NCI-H82 treated with DMSO at 0.1 percent for 48 hours (cell line): ENCODE results near the gene KCNA4.
"Not testable (repeated sequence)": the region's sequence is repeated elsewhere in the genome, so short reads cannot be mapped to it uniquely, and the experiment has no call there.

Experiments
- DNase-seq: peaks from one replicate; lab custom pipeline; 2025; ENCODE audit not compliant: unreplicated experiment; lab: John Stamatoyannopoulos, UW

KCNA4 gene

DNA sequence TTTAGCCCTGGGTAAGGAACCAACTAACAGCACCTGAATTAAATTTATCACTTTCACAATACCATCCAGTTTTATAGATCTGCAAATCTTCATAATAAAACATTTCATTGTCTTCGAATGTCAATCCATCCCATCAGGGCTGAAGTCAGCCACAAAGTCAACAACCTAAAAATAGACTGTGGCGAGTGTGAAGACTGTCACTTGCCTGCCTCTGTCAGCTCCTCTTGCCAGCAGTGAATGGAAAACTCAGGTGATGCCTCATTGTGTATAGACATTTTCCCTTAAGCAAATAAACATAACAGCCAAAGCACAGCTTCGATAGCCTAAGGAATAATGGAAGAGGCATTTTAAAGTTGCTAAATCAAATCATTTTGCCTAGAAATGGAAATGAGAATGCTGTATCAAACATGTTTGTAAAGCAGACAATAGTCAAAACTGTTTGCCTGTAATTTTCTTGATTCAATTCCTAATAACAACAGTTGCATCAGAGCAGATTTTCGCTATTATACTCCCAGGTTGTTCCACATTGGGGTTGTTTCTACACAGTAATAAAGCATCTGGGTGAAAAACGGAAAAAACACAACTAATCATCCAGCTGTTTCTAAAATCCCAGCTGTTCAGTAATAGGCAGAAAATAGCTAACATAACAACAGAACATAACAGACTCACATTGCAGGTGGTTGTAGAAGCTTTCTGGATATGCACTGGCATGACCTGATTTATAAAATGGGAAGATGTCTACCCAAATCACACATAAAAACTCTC is 15.7 kb downstream of the KCNA4 start:
- DNase-seq, result no peak

DNA sequence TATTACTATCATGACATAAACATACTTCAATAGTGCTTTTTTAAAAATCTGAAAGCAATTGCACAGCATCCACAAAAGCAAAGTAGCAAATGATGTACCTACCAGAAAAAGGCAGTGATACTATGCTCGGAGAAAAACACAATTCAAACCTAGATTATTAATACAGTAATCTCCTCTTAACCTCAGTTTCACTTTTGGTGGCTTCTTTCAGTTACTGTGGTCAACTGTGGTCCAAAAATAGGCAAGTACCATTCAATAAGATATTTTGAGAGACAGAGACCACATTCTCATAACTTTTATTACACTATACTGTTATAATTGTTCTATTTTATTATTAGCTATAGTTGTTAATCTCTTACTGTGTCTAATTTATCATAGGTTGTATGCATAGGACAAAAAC is 20.8 kb downstream of the KCNA4 start:
- DNase-seq, result no peak

DNA sequence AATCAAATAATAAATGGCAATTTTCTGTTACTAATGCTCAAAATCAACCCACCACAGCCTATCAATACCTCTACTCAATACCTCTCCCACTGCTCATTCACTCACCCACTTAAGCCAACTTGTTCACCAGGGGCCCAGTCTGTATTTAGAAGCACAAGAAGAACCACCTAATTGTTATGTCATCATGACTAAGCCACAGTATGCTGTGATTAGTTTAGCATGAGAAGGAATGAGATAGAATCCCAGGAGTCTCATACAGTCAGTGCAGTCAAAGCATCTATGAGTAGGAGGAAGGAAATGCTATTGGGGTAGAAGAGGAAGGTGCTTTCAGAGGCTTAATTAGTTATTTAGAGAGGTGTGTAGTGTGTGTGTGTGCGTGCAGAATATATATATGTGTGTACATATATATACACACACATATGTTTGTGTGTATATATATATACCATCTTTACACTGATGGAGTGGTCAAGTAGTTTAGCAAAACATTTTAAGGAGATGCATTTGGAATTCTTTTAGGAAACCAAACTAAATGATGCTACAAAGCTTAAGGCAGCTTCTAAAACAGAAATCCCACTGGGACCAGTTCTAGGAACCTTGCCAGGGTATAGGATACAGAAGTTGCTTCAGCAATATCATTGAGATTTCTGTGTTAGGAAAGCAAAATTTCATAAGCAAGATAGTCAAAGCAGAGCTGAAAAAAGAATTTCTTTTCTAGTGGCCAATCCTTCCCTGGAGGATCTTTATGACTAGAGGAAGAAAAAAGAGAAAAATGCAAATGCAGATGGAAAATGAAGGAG is 27.5 kb downstream of the KCNA4 start:
- DNase-seq, result no peak

DNA sequence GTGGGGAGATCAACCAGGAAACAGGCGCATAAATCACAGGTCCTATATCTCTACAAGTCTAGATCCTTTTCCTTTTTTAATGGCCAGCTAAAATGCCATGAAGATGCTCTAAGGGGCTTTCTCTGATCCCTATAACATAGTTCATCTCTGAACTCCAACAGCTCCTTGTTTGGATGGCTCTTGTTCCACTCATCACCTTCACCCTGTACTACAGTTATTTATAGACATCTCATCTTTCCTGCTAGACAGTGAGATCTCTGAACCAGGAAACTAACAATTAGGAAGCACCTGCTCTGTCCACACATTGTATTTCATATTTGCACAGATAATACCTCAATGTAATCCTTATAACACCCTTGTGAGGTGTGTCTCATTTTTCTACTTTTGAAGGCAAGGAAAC is 31.6 kb downstream of the KCNA4 start:
- DNase-seq, result no peak

DNA sequence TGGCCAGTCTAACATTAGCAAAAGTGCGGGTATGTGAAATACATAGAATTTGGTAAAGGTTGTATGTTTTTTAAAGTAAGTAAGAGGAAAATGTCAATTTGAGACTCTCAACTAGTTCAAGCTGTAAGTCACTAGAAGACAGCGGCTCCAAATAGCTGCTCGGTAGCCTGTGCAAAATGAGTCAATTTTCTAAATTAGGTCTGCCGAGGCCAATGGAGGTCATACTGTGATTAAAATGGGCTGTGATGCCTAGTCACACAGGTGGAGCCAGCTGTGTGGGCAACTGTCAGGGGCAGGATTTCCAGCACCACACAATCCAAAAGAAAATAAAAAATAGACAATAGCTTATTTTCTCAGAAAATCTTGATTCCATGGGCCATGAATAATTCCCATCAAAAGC is 32.3 kb downstream of the KCNA4 start:
- no peak for DNase-seq

DNA sequence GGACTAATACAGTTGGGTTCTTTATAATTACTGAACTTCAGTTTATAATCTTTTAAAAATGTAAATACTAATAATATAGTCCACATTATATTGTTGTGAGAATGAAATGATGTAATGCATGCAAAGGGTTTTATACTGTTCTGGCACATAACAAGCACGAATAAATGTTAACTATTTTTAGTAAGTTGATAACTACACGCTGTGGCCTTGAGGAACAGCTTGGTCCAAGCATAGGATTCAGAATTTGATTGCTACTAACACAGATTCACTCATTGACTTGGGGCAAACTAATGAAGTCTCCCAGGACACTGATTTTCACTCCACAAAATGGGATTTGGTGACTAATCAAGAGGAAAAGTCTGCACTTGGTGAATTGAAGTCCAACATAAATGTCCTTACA is 38.3 kb downstream of the KCNA4 start:
- no peak for DNase-seq

DNA sequence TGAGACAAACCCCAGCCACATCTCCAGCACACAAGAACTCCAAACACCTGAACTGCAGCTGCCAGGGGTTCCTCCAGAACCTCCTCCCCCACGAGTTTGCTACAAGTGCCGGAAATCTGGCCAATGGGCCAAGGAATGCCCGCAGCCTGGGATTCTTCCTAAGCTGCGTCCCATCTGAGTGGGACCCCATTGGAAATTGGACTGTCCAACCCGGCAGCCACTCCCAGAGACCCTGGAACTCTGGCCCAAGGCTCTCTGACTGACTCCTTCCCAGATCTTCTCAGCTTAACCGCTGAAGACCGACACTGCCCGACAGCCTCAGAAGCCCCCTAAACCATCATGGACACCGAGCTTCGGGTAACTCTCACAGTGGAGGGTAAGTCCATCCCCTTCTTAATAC is 41.2 kb downstream of the KCNA4 start:
- DNase-seq, result not testable (repeated sequence)

DNA sequence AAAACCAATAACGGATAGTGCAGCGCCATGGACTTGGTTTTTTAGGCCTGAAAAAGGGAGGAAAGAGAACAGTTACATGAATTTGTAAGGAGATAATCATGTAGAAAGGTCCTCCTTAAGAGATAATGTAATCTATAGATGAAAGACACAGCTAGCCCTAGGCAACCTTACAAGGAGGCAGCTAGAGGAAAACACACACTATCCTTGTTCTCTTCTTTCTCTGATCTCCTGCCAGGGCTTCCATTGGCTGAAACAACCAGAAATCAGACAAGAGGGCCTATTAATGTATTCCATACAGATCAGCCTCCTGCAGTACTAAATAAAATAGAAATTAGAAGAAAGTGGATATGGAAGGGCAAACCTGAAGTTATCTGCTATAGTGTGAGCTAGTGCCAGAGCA is 53.0 kb downstream of the KCNA4 start:
- DNase-seq, result no peak

DNA sequence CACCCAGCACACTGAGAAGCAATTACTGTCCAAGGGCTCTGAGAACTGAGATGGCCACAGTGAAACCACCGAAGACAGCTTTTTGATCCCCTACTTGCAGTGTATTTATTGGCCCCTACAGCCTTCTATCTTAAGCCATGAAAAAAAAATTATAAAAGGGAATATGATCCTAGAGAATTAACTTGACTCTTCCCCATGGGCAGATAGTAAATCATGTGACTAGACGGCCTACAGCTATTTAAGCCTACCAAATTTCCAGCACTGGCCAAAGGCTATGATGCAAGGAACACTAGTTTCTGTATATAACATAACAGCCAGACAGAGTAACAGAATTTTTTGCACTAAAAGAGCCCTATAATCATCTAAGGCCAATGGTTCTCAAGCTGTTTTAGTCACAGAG is 53.8 kb downstream of the KCNA4 start:
- DNase-seq, result no peak

DNA sequence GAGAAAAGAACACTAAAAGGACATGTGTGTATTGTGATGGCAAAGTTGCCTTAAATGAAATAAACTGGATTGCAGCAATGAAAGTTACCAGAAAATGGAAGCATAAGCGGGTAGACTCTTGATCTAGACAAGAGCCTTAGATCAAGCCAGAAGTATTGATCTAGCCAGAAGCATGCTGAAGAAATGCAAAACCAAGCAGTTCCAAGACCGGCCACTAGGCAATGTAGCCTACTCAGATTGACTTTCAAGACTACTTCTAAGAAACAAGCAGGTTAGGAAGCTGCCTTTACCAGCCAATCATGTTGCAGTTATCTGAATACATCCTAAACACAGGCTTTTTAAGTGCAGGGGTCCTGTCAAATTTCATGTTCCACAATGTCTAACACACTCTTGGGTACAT is 54.6 kb downstream of the KCNA4 start:
- no peak for DNase-seq
